Heart left ventricle (tissue), 16 donors: ENCODE measurements around the gene CSNK1E. TPM values are rescaled to one million over a fixed set of nuclear protein-coding genes. Genes with fewer than 3 reads are reported as not detected.

Experiments
- ATAC-seq, 4 donors: fragments of 200-7000 bp; cut with Tn5 transposase; one replicate each; pipeline ENCODE4 v1.9.1; 2020 to 2022; ENCODE audit warnings: moderate library complexity in 4 of 4, mild to moderate bottlenecking in 3 of 4, moderate number of reproducible peaks in 1 of 4
- DNase-seq, 5 donors: peaks; one replicate each; pipeline ENCODE4 v3.0.0-alpha.2; 2020
- H3K27ac ChIP-seq, 12 donors: fragments of 200-600 bp; sonication (generic) in 4 of 12; one replicate each; pipeline versions ENCODE4 v1.5.0 to v1.8.0; 2016 to 2022; ENCODE audit warnings: mild to moderate bottlenecking in 2 of 12
- H3K27me3 ChIP-seq, 9 donors: fragments of 200-600 bp; sonication (generic) in 2 of 9; one replicate each; pipeline versions ENCODE4 v1.5.1 to v1.8.0; 2016 to 2022; ENCODE audit warnings: mild to moderate bottlenecking in 3 of 9
- H3K36me3 ChIP-seq, 9 donors: fragments of 200-600 bp; sonication (generic) in 2 of 9; one replicate each; pipeline versions ENCODE4 v1.5.0 to v1.8.0; 2018 to 2022; ENCODE audit warnings: mild to moderate bottlenecking in 2 of 9
- H3K4me1 ChIP-seq, 12 donors: fragments of 200-600 bp; sonication (generic) in 4 of 12; one replicate each; pipeline versions ENCODE4 v1.5.0 to v1.8.0; 2016 to 2022; ENCODE audit warnings: mild to moderate bottlenecking in 3 of 12
- H3K4me3 ChIP-seq, 12 donors: fragments of 200-600 bp; sonication (generic) in 4 of 12; one replicate each; pipeline versions ENCODE4 v1.5.0 to v1.8.0; 2017 to 2022; ENCODE audit warnings: mild to moderate bottlenecking in 9 of 12, moderate library complexity in 4 of 12
- H3K9me3 ChIP-seq, 12 donors: fragments of 200-600 bp; sonication (generic) in 4 of 12; one replicate each; pipeline versions ENCODE4 v1.5.0 to v1.8.0; 2016 to 2022; ENCODE audit warnings: mild to moderate bottlenecking in 1 of 12
- POLR2A ChIP-seq, 2 donors: fragments of 450-650 bp; IDR thresholded peaks; one replicate each; pipeline ENCODE4 v1.6.1; 2017; ENCODE audit warnings: antibody characterized with exemption in 2 of 2, mild to moderate bottlenecking in 2 of 2, moderate library complexity in 2 of 2
- WGBS, 4 donors: extraction: QIAGEN DNeasy Blood & Tissue Kit in 2 of 4; methylation state at CpG; one replicate each; pipeline versions ENCODE4 v1.1.5 to v1.1.7; 2013 to 2018; 5-methylcytosine and 5-hydroxymethylcytosine counted together
- intact Hi-C, 10 donors: fragments of 100-400 bp; cut with DNase I; formaldehyde crosslinking; loops; one replicate each; pipeline versions ENCODE4 v1.11.1 to v1.14.2; 2022
- polyA plus RNA-seq, 2 donors: library from polyadenylated mRNA; stranded (reverse); fragments of 200-250 nt; gene quantifications; one replicate each; pipeline ENCODE4 v1.2.3, GENCODE V29; 2013
- total RNA-seq, 9 donors: library from RNA; depleted of rRNA in 2 of 9; stranded (reverse); fragments of >200 nt in 2 of 9; fragmentation: NEBNext Ultra II Directional in 3 of 9; extraction: Animal tissue kit (Norgen Biotek cat#: 25700) in 3 of 9; gene quantifications; one replicate each; pipeline versions ENCODE4 v1.1.0 to v1.2.4, GENCODE V29; 2016 to 2023
- TF ChIP-seq, protein P1 (sequence below), 12 donors: fragments of 200-600 bp; sonication (generic) in 4 of 12; IDR thresholded peaks; one replicate each; pipeline versions ENCODE4 v1.5.0 to v1.8.0; 2018 to 2022; ENCODE audit warnings: antibody characterized with exemption in 12 of 12, mild to moderate bottlenecking in 5 of 12
- donor health status: ischemic (EF 13 %, LVEDD 7.1; RV severe dilation, severe dysfunction).
- donor health status: healthy with polysubstance abuse.
- donor health status: DM: no; HTN: yes; CAD: no.
- donor health status: DM: no; HTN: no; CAD: no.
- donor health status: ischemic (EF 25% LVEDD 6.9; RV normal size, moderate dysfunction).
- donor health status: ischemic (EF 25% LVEDD 5.7; RV mildly dilated, moderate dysfunction).
- donor health status: healthy.
- donor health status: DM: yes; HTN: yes; CAD: no.
- donor health status: ischemic (EF 35%, LVEDD 5.7; RV mildly dilated, moderate dysfunction).
- donor health status: nonischemic (EF 11% LVEDD 7.7; RV severe dilation, severe dysfunction).
- donor health status: DM: yes; HTN: yes; CAD: no.
- donor health status: PGD.
- donor health status: ischemic (EF 29% LVEDD 5.4; RV normal size, mild dysfunction).
- donor health status: nonischemic (EF 23%, LVEDD 6.1; RV moderate dilation, normal function).

The CSNK1E gene
- total and polyA plus RNA-seq, 11 donors = 59.7 to 125 (median 72.6) TPM

DNA sequence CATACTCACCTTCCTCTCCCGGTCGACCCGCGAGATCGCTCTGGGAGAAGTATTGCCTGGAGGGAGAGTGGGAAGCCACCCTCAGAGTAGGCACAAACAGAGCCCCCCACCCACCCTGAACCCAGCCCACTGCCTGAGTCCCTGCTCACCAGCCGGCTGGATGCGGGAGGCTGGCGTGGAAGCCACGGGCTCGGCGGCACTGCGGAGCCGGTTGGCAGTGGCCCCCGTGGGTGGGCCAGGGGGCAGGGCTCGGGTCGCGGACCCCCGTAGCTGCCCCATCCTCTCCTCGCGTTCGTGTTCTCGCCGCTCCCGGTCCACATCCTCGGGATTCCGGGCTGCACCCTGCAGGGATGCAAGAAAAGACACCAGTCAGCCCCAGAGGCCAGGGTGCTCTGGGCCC, 23.0 kb downstream of the CSNK1E start:
- Histone ChIP-seq H3K27me3 (no peaks in the 10 kb centered on the region), H3K27ac (peak overlapping the region in 7 of 12 donors; percentile 33 to 72 (median 67)), H3K9me3 (no peaks in the 10 kb centered on the region), H3K4me3 (no peak overlapping the region), H3K36me3 (peaks cover 0 to 98% (median 89%) of the 10 kb centered on the region in 9 donors), H3K4me1 (peaks cover 0 to 26% (median 0%) of the 10 kb centered on the region in 12 donors)
- 93 to 95% (median 94%) methylated on average over 22 to 26 of the region's 26 CpGs for WGBS, 4 donors
- intact Hi-C loops = no loop called here
- ATAC-seq (no peak), DNase-seq (no peak)
- no peak for TF ChIP-seq POLR2A (IDR thresholded peaks at IDR 0.05)

- 82 to 87% (median 85%) methylated on average over 4 to 9 of the region's 9 CpGs for WGBS, 4 donors
- intact Hi-C loops = no loop called here
- Histone ChIP-seq H3K27ac (peak overlapping the region in 11 of 12 donors; percentile 37 to 72 (median 67)), H3K27me3 (no peaks in the 10 kb centered on the region), H3K9me3 (no peaks in the 10 kb centered on the region), H3K4me1 (peaks cover 0 to 23% (median 0%) of the 10 kb centered on the region in 12 donors), H3K36me3 (peaks cover 0 to 95% (median 74%) of the 10 kb centered on the region in 9 donors), H3K4me3 (no peak overlapping the region)
- DNase-seq = no peak
- ATAC-seq = peak in 3 of 4 donors; percentile 19 to 29 (median 20)
- TF ChIP-seq, protein P1, sequence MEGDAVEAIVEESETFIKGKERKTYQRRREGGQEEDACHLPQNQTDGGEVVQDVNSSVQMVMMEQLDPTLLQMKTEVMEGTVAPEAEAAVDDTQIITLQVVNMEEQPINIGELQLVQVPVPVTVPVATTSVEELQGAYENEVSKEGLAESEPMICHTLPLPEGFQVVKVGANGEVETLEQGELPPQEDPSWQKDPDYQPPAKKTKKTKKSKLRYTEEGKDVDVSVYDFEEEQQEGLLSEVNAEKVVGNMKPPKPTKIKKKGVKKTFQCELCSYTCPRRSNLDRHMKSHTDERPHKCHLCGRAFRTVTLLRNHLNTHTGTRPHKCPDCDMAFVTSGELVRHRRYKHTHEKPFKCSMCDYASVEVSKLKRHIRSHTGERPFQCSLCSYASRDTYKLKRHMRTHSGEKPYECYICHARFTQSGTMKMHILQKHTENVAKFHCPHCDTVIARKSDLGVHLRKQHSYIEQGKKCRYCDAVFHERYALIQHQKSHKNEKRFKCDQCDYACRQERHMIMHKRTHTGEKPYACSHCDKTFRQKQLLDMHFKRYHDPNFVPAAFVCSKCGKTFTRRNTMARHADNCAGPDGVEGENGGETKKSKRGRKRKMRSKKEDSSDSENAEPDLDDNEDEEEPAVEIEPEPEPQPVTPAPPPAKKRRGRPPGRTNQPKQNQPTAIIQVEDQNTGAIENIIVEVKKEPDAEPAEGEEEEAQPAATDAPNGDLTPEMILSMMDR (IDR thresholded peaks at IDR 0.05) = no peak
- no peak for TF ChIP-seq POLR2A (IDR thresholded peaks at IDR 0.05)
Measured at GRCh38 chr22:38292694-38293093, 24.5 kb downstream of the CSNK1E start.

- Histone ChIP-seq H3K9me3 (no peaks in the 10 kb centered on the region), H3K4me3 (no peak overlapping the region), H3K4me1 (peaks cover 0 to 23% (median 0%) of the 10 kb centered on the region in 12 donors), H3K36me3 (peaks cover 0 to 81% (median 60%) of the 10 kb centered on the region in 9 donors), H3K27me3 (no peaks in the 10 kb centered on the region), H3K27ac (peak overlapping the region in 10 of 12 donors; percentile 50 to 72 (median 64))
- peak; percentile 12 to 76 (median 38) for ATAC-seq
- DNase-seq = peak in 2 of 5 donors; percentile 51 to 55
- intact Hi-C loops = no loop called here
- whole genome bisulfite sequencing, 4 donors = 54 to 63% (median 58%) methylated on average over 18 to 22 of the region's 22 CpGs
- no peak for TF ChIP-seq POLR2A (IDR thresholded peaks at IDR 0.05)
- TF ChIP-seq, protein P1 (IDR thresholded peaks at IDR 0.05) = no peak
Measured at GRCh38 chr22:38291201-38291777, 25.9 kb downstream of the CSNK1E start.

DNA sequence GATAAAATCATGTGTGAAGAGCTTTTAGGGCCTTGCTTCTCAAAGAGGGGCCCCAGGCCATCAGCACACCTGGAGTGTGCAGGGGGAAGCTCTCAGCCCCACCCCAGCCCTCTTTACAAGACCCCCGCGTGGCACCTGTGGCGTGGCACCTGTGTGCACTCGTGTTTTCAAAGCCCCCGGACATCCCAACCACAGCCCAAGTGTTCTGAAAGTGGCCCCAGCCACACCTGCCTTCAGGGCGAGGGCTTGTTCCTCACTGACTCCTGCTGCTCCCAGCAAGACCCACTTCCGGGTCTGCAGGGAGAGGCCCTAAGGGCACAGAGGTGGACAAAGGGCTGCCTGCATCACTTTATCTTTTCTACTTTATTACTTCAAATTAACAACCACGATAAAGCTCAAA, 26.9 kb downstream of the CSNK1E start:
- peak overlapping the region in 2 of 12 donors; percentile 33 to 48 for H3K27ac ChIP-seq
- no peak for TF ChIP-seq POLR2A (IDR thresholded peaks at IDR 0.05)
- ATAC-seq = no peak
- intact Hi-C loops = no loop called here
- H3K4me1 ChIP-seq = peaks cover 0 to 20% (median under 1%) of the 10 kb centered on the region in 12 donors
- 83 to 92% (median 86%) methylated on average over 8 of the region's 8 CpGs for WGBS, 4 donors
- no peak for DNase-seq
- H3K36me3 ChIP-seq = peaks cover 0 to 72% (median 51%) of the 10 kb centered on the region in 9 donors
- H3K4me3 ChIP-seq = no peak overlapping the region
- no peaks in the 10 kb centered on the region for H3K9me3 ChIP-seq
- H3K27me3 ChIP-seq = no peaks in the 10 kb centered on the region

DNA sequence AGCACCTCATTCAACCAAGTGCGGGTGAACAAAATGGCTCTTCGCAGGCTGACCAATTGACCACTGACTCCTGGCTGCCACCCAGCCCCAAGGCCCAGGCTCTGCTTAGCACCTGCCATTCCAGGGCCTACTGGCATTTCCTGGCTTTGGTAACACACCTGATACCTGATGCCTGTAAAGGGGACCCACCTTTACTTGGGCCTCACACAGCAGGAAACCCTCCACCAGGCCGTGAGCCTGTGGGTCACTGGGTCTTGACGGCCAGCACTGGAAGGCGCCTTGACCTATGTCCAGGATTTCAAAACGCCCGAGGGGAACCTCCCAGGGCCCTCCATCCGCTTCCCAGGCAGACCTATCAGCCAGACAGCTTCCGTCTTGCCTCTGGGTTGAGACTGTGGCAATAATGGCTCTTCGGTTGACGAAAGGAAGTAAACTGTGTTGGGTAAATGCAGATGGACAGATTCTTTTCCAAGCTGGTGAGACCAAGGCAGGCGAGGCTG, 27.6 kb downstream of the CSNK1E start:
- Histone ChIP-seq H3K27me3 (no peaks in the 10 kb centered on the region), H3K4me1 (peaks cover 0 to 26% (median 5%) of the 10 kb centered on the region in 12 donors), H3K9me3 (no peaks in the 10 kb centered on the region), H3K27ac (peak overlapping the region in 4 of 12 donors; percentile 28 to 48 (median 35)), H3K4me3 (no peak overlapping the region), H3K36me3 (peaks cover 0 to 65% (median 44%) of the 10 kb centered on the region in 9 donors)
- DNase-seq (no peak), ATAC-seq (peak in 2 of 4 donors; percentile 3 to 6)
- intact Hi-C loops = no loop called here
- TF ChIP-seq, protein P1 (IDR thresholded peaks at IDR 0.05) = no peak
- no peak for TF ChIP-seq POLR2A (IDR thresholded peaks at IDR 0.05)
- WGBS, 4 donors = 71 to 82% (median 75%) methylated on average over 9 to 12 of the region's 12 CpGs
